ENCODE results near the gene UNC5C. TPM values are rescaled to one million over a fixed set of nuclear protein-coding genes. Genes with fewer than 3 reads are reported as not detected.

Gene UNC5C
- total RNA-seq, 2 donors from 2014 or later: not detected

- Mint-ChIP-seq H3K36me3 (no peaks in the 10 kb centered on the region), H3K27me3 (peaks cover 0 to 5% of the 10 kb centered on the region in 2 donors)
- no peak for ATAC-seq
Measured at GRCh38 chr4:95216636-95217035, 332.1 kb downstream of the UNC5C start.

GRCh38 chr4:95215991-95216605 lies 332.7 kb downstream of the UNC5C start:
- H3K4me1 Mint-ChIP-seq (ENCODE audit: low read depth in 2 of 2): no peaks in the 10 kb centered on the region
- H3K9me3 Mint-ChIP-seq: no peaks in the 10 kb centered on the region
- H3K27ac Mint-ChIP-seq: no peak overlapping the region
- H3K36me3 Mint-ChIP-seq: no peaks in the 10 kb centered on the region
- peaks cover 0 to 5% of the 10 kb centered on the region in 2 donors for H3K27me3 Mint-ChIP-seq
- DNase-seq (ENCODE audit: low spot score): no peak
- H3K4me3 Mint-ChIP-seq: no peak overlapping the region
- no peak for ATAC-seq

More at GRCh38 chr4:95216636-95217035, 332.1 kb downstream of the UNC5C start:
- Mint-ChIP-seq H3K9me3 (no peaks in the 10 kb centered on the region), H3K27ac (no peak overlapping the region), H3K4me3 (no peak overlapping the region), H3K4me1 (ENCODE audit: low read depth in 2 of 2) (no peaks in the 10 kb centered on the region)
- no peak for DNase-seq (ENCODE audit: low spot score)

DNA sequence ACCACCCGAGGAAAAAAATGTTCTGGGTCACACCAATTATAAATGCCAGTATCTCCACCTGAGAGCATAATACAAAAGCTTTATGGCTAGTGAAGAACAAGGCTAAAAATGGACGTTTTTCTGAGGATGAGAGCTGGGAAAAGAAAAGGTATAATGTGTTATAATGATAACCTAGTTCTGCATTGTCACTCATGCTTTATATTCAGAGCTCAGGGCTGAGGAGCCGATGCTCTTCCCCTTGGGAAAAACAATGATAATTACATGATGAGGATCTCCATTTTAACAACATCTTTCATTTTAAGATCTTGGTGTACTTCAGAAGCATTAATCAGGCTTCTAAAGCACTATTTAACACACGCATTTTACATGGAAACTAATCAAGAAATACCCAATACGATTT lies 333.7 kb downstream of the UNC5C start:
- no peak overlapping the region for H3K4me3 Mint-ChIP-seq
- no peaks in the 10 kb centered on the region for H3K4me1 Mint-ChIP-seq (ENCODE audit: low read depth in 2 of 2)
- no peaks in the 10 kb centered on the region for H3K36me3 Mint-ChIP-seq
- H3K27ac Mint-ChIP-seq: no peak overlapping the region
- ATAC-seq (no peak), DNase-seq (ENCODE audit: low spot score) (no peak)
- no peaks in the 10 kb centered on the region for H3K9me3 Mint-ChIP-seq
- H3K27me3 Mint-ChIP-seq: peaks cover 0 to 5% of the 10 kb centered on the region in 2 donors

GRCh38 chr4:95214408-95214807 lies 334.4 kb downstream of the UNC5C start:
- ATAC-seq (no peak), DNase-seq (ENCODE audit: low spot score) (no peak)
- Mint-ChIP-seq H3K9me3 (no peaks in the 10 kb centered on the region), H3K4me3 (no peak overlapping the region), H3K4me1 (ENCODE audit: low read depth in 2 of 2) (no peaks in the 10 kb centered on the region), H3K36me3 (no peaks in the 10 kb centered on the region), H3K27ac (no peak overlapping the region), H3K27me3 (peaks cover 0 to 10% of the 10 kb centered on the region in 2 donors)

GRCh38 chr4:95213366-95213765 lies 335.4 kb downstream of the UNC5C start:
- no peaks in the 10 kb centered on the region for H3K36me3 Mint-ChIP-seq
- no peak for ATAC-seq
- H3K9me3 Mint-ChIP-seq: no peaks in the 10 kb centered on the region
- no peak overlapping the region for H3K4me3 Mint-ChIP-seq
- peaks cover 0 to 12% of the 10 kb centered on the region in 2 donors for H3K27me3 Mint-ChIP-seq
- no peaks in the 10 kb centered on the region for H3K4me1 Mint-ChIP-seq (ENCODE audit: low read depth in 2 of 2)
- no peak for DNase-seq (ENCODE audit: low spot score)
- no peak overlapping the region for H3K27ac Mint-ChIP-seq

DNA sequence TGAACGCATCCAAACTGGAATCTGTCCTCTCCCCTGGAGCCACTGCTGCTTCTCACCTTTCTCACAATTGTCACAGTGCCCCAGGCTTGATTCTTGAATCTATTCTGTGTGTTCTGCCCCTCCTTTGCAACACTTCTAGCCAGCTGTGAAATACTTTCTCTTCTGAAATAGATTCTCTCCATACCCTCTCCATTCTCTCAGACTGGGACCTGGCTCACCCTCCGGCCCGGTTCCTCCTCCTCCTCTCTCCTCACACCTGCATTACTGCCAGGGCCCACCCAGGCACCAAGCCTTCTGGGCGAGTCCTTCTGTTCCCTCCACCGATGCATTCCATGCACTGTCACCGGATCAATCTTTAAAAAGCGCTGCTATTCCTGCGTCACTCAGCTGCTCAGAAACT lies 336.1 kb downstream of the UNC5C start:
- Mint-ChIP-seq H3K4me3 (no peak overlapping the region), H3K4me1 (ENCODE audit: low read depth in 2 of 2) (no peaks in the 10 kb centered on the region), H3K27ac (no peak overlapping the region), H3K36me3 (no peaks in the 10 kb centered on the region), H3K27me3 (peaks cover 0 to 13% of the 10 kb centered on the region in 2 donors), H3K9me3 (no peaks in the 10 kb centered on the region)
- DNase-seq (ENCODE audit: low spot score) (no peak), ATAC-seq (no peak)

DNA sequence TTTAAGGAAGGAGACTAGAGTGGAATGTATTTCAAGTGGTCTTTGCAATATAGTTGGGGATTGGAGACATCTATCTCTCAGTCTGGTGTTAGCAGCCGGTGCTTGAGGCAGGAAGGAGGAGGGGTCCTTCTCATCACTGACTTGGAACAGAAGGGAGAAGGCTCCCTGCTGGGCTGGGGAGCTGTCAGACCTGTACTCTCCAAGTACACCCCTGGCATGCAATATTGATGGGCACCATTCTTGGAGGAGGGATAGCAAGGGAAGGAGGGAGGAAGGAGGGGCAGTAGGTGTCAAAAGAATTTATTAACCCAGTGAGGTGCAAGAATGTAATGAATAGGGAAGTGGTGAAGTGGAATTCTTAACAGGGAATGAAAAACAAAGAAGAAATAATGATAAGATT lies 338.8 kb downstream of the UNC5C start:
- no peaks in the 10 kb centered on the region for H3K36me3 Mint-ChIP-seq
- H3K4me1 Mint-ChIP-seq (ENCODE audit: low read depth in 2 of 2): no peaks in the 10 kb centered on the region
- peaks cover 0 to 13% of the 10 kb centered on the region in 2 donors for H3K27me3 Mint-ChIP-seq
- no peak overlapping the region for H3K4me3 Mint-ChIP-seq
- H3K27ac Mint-ChIP-seq: no peak overlapping the region
- DNase-seq (ENCODE audit: low spot score) (no peak), ATAC-seq (no peak)
- no peaks in the 10 kb centered on the region for H3K9me3 Mint-ChIP-seq

DNA sequence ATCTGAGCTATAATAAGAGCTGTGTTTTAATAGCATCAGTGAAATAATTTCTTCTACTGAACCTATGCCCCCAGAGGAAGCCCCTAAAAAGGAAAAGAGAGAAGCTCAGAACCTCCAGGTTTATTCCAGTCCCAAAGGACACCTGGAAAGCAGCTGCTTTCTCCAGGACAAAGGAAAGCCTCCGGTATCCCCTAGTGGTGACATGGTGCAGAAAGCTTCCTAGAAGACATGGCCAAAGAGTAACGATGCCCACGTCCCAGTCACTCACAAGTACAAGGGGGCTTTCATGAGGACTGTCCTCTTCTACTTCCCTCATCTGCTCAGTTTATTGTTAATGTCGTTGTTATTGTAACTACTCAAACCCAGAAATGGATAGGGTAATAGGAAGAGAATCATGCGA lies 343.9 kb downstream of the UNC5C start:
- no peak for ATAC-seq
- peaks cover 0 to 7% of the 10 kb centered on the region in 2 donors for H3K27me3 Mint-ChIP-seq
- no peak for DNase-seq (ENCODE audit: low spot score)

GRCh38 chr4:95204267-95204844 lies 344.4 kb downstream of the UNC5C start:
- Mint-ChIP-seq H3K4me3 (no peak overlapping the region), H3K4me1 (ENCODE audit: low read depth in 2 of 2) (no peaks in the 10 kb centered on the region)
- no peak for ATAC-seq

More for the DNA sequence above, 343.9 kb downstream of the UNC5C start:
- Mint-ChIP-seq H3K4me1 (ENCODE audit: low read depth in 2 of 2) (no peaks in the 10 kb centered on the region), H3K36me3 (no peaks in the 10 kb centered on the region), H3K27ac (no peak overlapping the region), H3K9me3 (no peaks in the 10 kb centered on the region), H3K4me3 (no peak overlapping the region)

DNA sequence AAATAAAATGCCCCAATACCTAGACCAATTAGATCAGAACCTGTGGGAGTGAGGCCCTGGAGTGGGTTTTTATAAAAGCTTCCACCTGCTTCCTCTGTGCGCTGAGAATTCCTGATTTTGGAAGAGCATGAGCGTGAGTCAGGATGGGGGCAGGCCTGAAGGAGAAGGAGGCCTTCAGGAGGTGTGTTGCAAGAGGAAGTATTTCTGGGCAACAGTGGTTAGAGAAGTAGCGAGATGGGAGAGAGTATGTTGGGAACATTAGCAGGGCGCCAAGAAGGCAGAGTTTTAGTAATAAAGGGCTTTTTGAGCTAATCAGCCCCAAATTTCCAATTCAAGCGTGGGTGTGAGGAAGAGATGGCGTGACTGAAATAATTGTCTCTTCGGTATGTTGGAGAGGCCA lies 349.8 kb downstream of the UNC5C start:
- Mint-ChIP-seq H3K36me3 (no peaks in the 10 kb centered on the region), H3K27me3 (peaks cover 0 to 2% of the 10 kb centered on the region in 2 donors), H3K4me3 (no peak overlapping the region), H3K27ac (no peak overlapping the region), H3K9me3 (no peaks in the 10 kb centered on the region), H3K4me1 (ENCODE audit: low read depth in 2 of 2) (no peaks in the 10 kb centered on the region)
- ATAC-seq: no peak
- no peak for DNase-seq (ENCODE audit: low spot score)

More at GRCh38 chr4:95204267-95204844, 344.4 kb downstream of the UNC5C start:
- Mint-ChIP-seq H3K9me3 (no peaks in the 10 kb centered on the region), H3K36me3 (no peaks in the 10 kb centered on the region), H3K27me3 (peaks cover 0 to 3% of the 10 kb centered on the region in 2 donors), H3K27ac (no peak overlapping the region)
- no peak for DNase-seq (ENCODE audit: low spot score)

GRCh38 chr4:95197353-95197752 lies 351.4 kb downstream of the UNC5C start:
- H3K9me3 Mint-ChIP-seq: peaks cover 4% of the 10 kb centered on the region
- no peak overlapping the region for H3K27ac Mint-ChIP-seq
- no peaks in the 10 kb centered on the region for H3K4me1 Mint-ChIP-seq (ENCODE audit: low read depth in 2 of 2)
- no peak for ATAC-seq
- no peak for DNase-seq (ENCODE audit: low spot score)
- H3K27me3 Mint-ChIP-seq: peaks cover 0 to 2% of the 10 kb centered on the region in 2 donors
- no peak overlapping the region for H3K4me3 Mint-ChIP-seq
- no peaks in the 10 kb centered on the region for H3K36me3 Mint-ChIP-seq

GRCh38 chr4:95193391-95194224 lies 355.2 kb downstream of the UNC5C start:
- H3K36me3 Mint-ChIP-seq: no peaks in the 10 kb centered on the region
- H3K27ac Mint-ChIP-seq: no peak overlapping the region
- ATAC-seq: no peak
- no peak overlapping the region for H3K4me3 Mint-ChIP-seq
- H3K27me3 Mint-ChIP-seq: peaks cover 0 to 2% of the 10 kb centered on the region in 2 donors
- H3K4me1 Mint-ChIP-seq (ENCODE audit: low read depth in 2 of 2): no peaks in the 10 kb centered on the region
- no peak for DNase-seq (ENCODE audit: low spot score)
- peaks cover 4% of the 10 kb centered on the region for H3K9me3 Mint-ChIP-seq

DNA sequence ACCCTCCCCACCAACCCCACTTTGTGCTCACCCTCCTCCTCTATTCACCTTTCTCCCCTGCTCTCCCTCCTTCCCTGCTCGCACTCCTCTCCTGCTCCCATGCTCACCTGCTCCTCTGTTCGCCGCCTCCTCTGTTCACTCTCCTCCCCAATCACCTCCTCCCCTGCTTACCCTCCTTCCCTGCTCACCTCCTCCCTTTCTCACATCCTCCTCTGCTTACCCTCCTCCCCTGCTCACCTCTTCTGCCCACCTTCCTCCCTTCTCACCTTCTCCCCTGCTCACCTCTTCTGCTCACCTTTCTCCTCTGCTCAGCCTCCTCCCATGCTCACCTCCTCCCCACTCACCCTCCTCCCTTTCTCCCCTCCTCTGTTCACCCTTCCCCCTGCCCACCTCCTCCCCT lies 357.2 kb downstream of the UNC5C start:
- no peak overlapping the region for H3K27ac Mint-ChIP-seq
- H3K4me3 Mint-ChIP-seq: no peak overlapping the region
- H3K9me3 Mint-ChIP-seq: peaks cover 4% of the 10 kb centered on the region
- no peak for ATAC-seq
- H3K27me3 Mint-ChIP-seq: no peaks in the 10 kb centered on the region
- no peak for DNase-seq (ENCODE audit: low spot score)
- H3K36me3 Mint-ChIP-seq: no peaks in the 10 kb centered on the region
- no peaks in the 10 kb centered on the region for H3K4me1 Mint-ChIP-seq (ENCODE audit: low read depth in 2 of 2)

Data from natural killer cell treated with Interleukin-12 subunit alpha and Interleukin-12 subunit beta and Interleukin-15 and Interleukin-18, amount 100 ng/mL, for 72 hours (primary cell).